ENCODE results near the gene NCS1. TPM values are rescaled to one million over a fixed set of nuclear protein-coding genes. Genes with fewer than 3 reads are reported as not detected.

NCS1 gene
- total and polyA plus RNA-seq, 9 of the 15 experiments (the other 6 are each of a cell fraction or from before 2014, with no cell fraction given), result 0.28 to 27.0 (median 9.6) TPM

- H3K9me1 ChIP-seq (ENCODE audit: control insufficient read depth, insufficient read depth, low read length), result no peaks in the 10 kb centered on the region
- ATAC-seq, result no peak; the same call in 2 of the 3 replicates
- no peaks in the 10 kb centered on the region for H3K79me2 ChIP-seq (ENCODE audit: control insufficient read depth, insufficient read depth, low read length)
- no peak overlapping the region for H3K4me3 ChIP-seq
- DNase-seq (ENCODE audit: extremely low read depth in 1 of 4, low spot score in 3 of 4), result peak in 1 of 4 experiments; percentile 37
- H3K9me3 ChIP-seq (replicated peaks; ENCODE audit: control insufficient read depth, insufficient read depth, low read depth, low read length), result no peaks in the 10 kb centered on the region
- no peak overlapping the region for H2AFZ ChIP-seq (ENCODE audit: low read depth, low read length)
- peaks cover 40% of the 10 kb centered on the region; the same call in 2 of the 3 replicates for H3K36me3 ChIP-seq (ENCODE audit: control insufficient read depth, insufficient read depth, low read length)
- ChIA-PET CTCF (ENCODE audit: low intra/inter-chr PET ratio) (no interaction called here), POLR2A (interaction anchor here (1.2 to 1.7 kb wide), 3 partner anchors 9 to 54 kb away, joined by 3 to 4 read pairs (median 3); no protein-coding TSS in a partner anchor)
- in situ Hi-C loops (cut with MboI), result loop anchor here (25.0 kb wide), 1 partner anchor 558 kb away; the partner anchor contains the start of gene EXOSC2
- WGBS (ENCODE audit: insufficient coverage, low coverage, missing lambda C conversion rate), result 35% methylated on average over 14 of the region's 14 CpGs
- peaks cover 8% of the 10 kb centered on the region in 2 experiments; a peak in 4 of 5 replicates for H3K4me1 ChIP-seq (replicated peaks in 1 of 2; ENCODE audit: control insufficient read depth in 2 of 2, insufficient read depth in 2 of 2, low read length in 2 of 2)
- H3K27me3 ChIP-seq (ENCODE audit: control insufficient read depth in 2 of 2, insufficient read depth in 2 of 2, low read length in 2 of 2), result no peaks in the 10 kb centered on the region
- no TSS peak for BruUV-seq (replicated peaks)
- peak overlapping the region; percentile 2; the same call in 1 of the 2 replicates for H3K4me2 ChIP-seq (ENCODE audit: insufficient read depth, low read length)
- peak overlapping the region in 1 of 2 experiments; percentile 61; a peak in 1 of 4 replicates for H3K9ac ChIP-seq (ENCODE audit: insufficient read depth in 1 of 2, low read depth in 2 of 2, low read length in 2 of 2)
- no peaks in the 10 kb centered on the region for H4K20me1 ChIP-seq (replicated peaks; ENCODE audit: control insufficient read depth, insufficient read depth, low read length)
- peak overlapping the region; percentile 14; the same call in 1 of the 3 replicates for H3K27ac ChIP-seq (ENCODE audit: extremely low read depth, low read depth, low read length)
- FAIRE-seq, result peak; percentile 19
- intact Hi-C loops (cut with micrococcal nuclease), result no loop called here
- TF ChIP-seq SMAD1 (IDR thresholded peaks at IDR 0.05; ENCODE audit: low read depth, low read length, partially characterized antibody) (no peak), HMGXB4 (CRISPR knock-in tag; IDR thresholded peaks at IDR 0.05) (no peak), CBFA2T2 (conservative IDR thresholded peaks at IDR 0.05) (peak; percentile 33; the same call in 1 of the 2 replicates), RERE (CRISPR knock-in tag; IDR thresholded peaks at IDR 0.05; ENCODE audit: borderline replicate concordance) (no peak), PHF21A (IDR thresholded peaks at IDR 0.05; ENCODE audit: borderline replicate concordance, low read depth) (peak; percentile 86; the same call in 1 of the 2 replicates), KHSRP (IDR thresholded peaks at IDR 0.05) (no peak), TCF3 (CRISPR knock-in tag; IDR thresholded peaks at IDR 0.05) (peak; percentile 27; the same call in 1 of the 2 replicates), FOSL1 (tag; conservative IDR thresholded peaks at IDR 0.05) (peak; percentile 76), ARID1B (IDR thresholded peaks at IDR 0.05) (peak; percentile 43; the same call in 1 of the 2 replicates), HIVEP1 (CRISPR knock-in tag; IDR thresholded peaks at IDR 0.05) (no peak)
- TF ChIP-seq, protein P1, sequence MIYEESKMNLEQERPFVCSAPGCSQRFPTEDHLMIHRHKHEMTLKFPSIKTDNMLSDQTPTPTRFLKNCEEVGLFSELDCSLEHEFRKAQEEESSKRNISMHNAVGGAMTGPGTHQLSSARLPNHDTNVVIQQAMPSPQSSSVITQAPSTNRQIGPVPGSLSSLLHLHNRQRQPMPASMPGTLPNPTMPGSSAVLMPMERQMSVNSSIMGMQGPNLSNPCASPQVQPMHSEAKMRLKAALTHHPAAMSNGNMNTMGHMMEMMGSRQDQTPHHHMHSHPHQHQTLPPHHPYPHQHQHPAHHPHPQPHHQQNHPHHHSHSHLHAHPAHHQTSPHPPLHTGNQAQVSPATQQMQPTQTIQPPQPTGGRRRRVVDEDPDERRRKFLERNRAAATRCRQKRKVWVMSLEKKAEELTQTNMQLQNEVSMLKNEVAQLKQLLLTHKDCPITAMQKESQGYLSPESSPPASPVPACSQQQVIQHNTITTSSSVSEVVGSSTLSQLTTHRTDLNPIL (CRISPR knock-in tag; IDR thresholded peaks at IDR 0.05), result no peak
Observed at GRCh38 chr9:130128733-130129431, 43.3 kb upstream of the NCS1 start.

Data from K562 (cell line).